ENCODE data around the gene NCAM2.

DNA sequence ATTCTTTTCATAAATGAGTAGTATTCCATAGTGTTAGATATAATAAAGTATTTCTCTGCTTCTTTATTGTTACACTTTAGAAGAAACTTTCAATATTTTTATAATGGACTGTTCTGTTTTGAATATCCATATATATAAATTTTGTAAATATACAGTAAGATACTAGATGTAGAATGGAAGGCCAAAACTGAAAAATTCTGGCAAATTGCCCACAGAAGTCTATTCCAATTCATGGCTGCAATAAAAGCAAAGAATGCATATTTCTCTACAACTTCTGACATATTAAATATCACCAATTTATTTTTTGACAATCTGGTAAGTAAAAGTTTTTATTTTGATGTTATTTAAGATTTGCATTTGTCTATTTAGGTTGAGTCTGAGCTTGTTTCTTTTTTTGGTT, 532.5 kb downstream of the NCAM2 start:
- TF ChIP-seq, protein P1, sequence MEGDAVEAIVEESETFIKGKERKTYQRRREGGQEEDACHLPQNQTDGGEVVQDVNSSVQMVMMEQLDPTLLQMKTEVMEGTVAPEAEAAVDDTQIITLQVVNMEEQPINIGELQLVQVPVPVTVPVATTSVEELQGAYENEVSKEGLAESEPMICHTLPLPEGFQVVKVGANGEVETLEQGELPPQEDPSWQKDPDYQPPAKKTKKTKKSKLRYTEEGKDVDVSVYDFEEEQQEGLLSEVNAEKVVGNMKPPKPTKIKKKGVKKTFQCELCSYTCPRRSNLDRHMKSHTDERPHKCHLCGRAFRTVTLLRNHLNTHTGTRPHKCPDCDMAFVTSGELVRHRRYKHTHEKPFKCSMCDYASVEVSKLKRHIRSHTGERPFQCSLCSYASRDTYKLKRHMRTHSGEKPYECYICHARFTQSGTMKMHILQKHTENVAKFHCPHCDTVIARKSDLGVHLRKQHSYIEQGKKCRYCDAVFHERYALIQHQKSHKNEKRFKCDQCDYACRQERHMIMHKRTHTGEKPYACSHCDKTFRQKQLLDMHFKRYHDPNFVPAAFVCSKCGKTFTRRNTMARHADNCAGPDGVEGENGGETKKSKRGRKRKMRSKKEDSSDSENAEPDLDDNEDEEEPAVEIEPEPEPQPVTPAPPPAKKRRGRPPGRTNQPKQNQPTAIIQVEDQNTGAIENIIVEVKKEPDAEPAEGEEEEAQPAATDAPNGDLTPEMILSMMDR (IDR thresholded peaks at IDR 0.05; ENCODE audit: poor library complexity, severe bottlenecking), result no peak
- TF ChIP-seq MXI1 (conservative IDR thresholded peaks at IDR 0.05; ENCODE audit: poor library complexity, severe bottlenecking) (no peak), EP300 (conservative IDR thresholded peaks at IDR 0.05; ENCODE audit: poor library complexity, severe bottlenecking) (no peak), REST (IDR thresholded peaks at IDR 0.05; ENCODE audit: borderline replicate concordance) (no peak), EZH2 (IDR thresholded peaks at IDR 0.05; ENCODE audit: borderline replicate concordance, insufficient read depth, low read length, poor library complexity, severe bottlenecking) (no peak)
